ENCODE measurements around the gene RHEX.

DNA sequence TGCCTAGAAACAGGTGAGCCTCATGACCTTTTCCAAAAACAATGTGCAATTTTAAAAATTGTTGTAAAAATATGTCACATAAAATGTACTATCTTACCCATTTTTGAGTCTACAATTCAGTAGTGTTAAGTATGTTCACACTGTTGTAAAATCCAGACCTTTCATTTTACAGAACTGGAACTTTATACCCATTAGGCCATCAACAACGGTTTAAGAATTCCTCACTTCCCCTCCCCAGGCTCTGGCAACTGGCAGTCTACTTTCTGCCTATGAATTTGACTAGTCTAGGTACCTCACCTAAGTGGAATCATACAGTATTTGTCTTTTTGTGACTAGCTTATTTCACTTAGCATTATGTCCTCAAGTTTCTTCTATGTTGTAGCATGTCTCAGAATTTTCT, 37.9 kb upstream of the RHEX start:
- TF ChIP-seq, protein P1, sequence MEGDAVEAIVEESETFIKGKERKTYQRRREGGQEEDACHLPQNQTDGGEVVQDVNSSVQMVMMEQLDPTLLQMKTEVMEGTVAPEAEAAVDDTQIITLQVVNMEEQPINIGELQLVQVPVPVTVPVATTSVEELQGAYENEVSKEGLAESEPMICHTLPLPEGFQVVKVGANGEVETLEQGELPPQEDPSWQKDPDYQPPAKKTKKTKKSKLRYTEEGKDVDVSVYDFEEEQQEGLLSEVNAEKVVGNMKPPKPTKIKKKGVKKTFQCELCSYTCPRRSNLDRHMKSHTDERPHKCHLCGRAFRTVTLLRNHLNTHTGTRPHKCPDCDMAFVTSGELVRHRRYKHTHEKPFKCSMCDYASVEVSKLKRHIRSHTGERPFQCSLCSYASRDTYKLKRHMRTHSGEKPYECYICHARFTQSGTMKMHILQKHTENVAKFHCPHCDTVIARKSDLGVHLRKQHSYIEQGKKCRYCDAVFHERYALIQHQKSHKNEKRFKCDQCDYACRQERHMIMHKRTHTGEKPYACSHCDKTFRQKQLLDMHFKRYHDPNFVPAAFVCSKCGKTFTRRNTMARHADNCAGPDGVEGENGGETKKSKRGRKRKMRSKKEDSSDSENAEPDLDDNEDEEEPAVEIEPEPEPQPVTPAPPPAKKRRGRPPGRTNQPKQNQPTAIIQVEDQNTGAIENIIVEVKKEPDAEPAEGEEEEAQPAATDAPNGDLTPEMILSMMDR (IDR thresholded peaks at IDR 0.05), result no peak
- TF ChIP-seq POLR2A (IDR thresholded peaks at IDR 0.05), result no peak

All from upper lobe of left lung (tissue), 4 donors.